ENCODE data around the gene FNDC4.

FNDC4 gene

DNA sequence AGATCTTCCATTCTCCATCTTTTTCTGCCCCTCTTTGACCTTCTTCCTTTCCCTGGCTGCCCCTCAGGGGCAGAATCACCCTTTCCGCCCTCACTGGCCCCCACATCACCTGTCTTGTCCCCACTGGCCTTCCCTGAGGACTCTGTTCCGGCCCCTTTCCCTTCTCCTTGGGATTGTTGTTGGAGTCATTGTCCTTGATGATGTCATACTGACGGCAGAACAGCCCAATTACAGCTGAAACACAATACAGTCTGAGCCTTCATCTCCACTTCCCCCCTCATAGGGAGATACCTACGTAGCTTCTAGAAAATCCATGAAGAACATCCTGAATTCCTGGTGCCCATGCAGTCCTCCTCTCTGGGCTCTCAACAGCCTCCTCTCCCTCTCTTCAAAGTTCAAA is 2.4 kb downstream of the FNDC4 start:
- DNase-seq: no peak

DNA sequence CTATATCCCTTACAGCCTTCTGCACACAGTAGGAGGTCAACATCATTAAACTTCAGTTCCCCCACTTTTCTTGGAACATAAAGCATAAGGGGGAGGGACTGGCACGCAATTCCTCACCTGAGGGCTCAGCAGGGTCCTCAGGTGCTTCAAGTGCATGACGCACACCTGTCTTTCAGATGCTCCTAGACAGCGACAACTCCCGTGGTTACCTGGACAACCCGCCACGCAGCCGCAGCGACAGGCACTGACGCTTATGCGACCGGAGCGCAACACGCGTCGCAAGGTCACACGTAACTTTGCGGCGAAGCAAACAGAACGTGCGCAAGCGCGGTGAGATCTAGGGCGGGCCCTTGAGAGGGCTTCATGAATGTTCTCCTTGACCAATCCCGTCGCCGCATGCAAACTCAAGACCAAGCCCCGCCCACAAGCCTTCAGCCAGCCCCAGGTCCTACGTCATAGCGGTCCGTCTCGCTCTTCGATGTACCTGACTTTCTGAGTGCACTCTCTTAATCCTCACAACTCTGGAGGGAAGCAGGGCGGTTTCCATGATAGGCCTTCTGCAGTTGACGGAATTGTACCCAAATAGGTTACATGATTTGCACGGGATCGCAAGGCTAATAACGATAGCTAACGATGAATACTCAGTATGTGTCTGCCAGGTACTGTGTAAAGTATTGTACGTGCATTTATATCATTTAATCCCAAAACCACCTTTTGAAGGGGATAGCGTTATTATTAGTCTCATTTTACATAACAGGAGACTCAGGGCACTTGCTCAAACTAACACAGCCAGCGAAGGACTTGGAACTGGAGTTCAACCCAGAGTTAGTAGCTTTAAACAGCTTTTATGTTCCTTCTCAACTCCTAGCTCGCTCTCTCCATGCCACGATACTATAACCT is 5.3 kb downstream of the FNDC4 start, which contains the start of gene IFT172:
Gene IFT172 (minus strand): TSS at position 246 of the 900 bp plus-strand sequence. CDS start 90 bp downstream, at position 156.
- DNase-seq: peak; percentile 96

DNA sequence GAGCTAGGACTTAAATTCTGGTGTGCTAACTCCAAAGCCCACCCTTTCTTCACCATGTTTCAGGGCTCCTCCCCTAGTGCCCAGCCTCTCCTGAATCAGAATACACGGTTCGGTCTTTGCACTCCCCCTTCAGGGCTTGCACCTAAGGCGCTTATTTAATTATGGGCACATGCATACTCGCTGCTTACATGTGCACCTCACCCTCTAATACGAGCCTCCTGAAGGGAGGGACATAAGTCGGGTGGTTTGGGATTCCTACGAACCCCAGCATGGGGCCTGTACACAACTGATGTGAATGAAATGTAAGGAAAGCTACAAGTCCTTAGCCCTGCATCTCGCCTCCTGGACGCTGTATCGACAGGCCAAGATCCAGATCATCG is 5.9 kb downstream of the FNDC4 start:
- DNase-seq: no peak

DNA sequence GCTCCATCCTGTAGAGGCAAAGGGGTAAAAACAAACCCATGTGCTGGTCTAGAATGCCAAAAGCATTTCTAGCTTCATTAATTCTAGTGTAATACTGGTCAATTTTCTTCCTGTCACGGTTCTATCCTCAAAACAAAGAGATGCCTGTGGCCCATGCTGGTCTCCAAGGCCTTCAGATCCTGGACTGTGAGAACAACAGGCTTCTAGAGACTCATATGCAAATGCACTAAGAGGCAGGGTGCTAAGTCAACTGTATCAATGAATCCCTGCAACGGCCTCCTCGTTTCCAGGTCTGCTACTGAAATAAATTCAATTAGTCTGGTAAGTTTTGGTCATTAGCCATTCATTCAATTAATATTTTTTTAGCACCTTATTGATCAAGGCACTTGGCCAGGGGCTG is 9.5 kb downstream of the FNDC4 start:
- no peak for DNase-seq

DNA sequence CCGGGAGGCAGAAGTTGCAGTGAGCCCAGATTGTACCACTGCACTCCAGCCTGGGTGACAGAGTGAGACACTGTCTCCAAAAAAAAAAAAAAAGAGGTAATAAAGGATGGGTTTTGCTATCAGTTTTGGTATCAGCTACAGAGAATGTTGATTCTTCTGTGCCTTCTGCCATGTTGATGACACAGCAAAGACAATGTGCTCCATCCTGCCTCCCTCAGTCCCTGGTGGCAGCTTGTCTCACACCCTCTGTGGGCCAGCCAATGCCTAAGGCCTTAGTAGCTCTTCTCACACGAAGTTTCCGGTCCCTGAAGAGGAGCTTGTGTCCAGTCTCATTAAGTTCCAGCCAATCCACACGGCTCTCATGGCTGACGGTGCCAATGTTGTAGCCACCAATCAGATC is 23.0 kb downstream of the FNDC4 start:
- no peak for DNase-seq

DNA sequence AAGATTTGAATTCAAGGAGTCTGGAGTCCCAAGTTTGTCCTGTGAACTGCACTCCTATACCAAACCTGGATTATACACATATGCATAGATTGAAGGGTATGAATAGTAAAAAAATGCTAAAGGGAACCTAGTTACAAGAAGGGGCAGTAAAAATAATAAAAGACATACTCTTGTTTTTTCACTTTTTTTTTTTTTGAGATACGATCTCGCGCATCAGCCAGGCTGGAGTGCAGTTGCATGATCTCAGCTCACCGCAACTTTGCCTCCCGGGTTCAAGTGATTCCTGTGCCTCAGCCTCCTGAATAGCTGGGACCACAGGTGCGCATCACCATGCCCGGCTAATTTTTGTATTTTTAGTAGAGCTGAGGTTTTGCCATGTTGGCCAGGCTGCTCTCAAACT is 30.6 kb downstream of the FNDC4 start:
- DNase-seq: no peak

DNA sequence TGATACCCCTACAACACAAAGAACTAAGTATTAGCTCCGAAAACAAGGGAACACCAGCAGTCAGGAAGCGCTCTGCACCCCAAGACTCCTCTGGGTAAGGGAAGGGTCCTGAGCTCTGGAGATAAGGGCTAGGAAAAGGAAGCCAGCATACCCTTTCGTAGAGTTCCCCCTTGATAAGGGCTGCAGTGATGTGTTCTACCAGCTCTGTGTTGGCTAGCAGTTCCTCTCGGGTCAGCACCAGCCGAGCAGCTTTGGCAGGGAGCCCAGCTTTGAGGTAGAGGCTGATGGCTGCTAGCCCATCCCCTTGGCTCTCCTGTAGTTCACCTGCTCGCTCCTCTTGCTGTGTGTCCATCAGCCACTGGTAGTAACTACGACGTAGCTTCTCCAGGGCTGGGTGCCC is 33.9 kb downstream of the FNDC4 start:
- DNase-seq: no peak

DNA sequence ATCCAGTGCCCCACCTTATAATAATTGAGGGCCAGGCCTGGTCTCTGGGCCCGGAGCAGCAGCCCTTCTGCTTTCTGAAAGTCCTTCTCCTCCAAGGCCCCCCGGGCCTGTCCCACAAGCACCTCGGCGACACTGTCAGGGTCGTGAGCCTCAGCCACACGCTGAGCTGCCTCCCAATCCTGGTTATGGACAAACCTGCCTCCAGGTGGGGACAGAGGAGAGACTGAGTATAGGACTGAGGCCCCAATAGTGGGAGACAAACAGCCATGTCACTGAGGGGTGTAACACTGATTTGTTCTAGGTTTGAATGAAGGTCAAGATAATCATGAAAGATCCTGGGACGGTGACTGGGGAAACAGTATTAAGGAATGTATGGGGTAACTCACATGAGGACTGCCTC is 41.0 kb downstream of the FNDC4 start:
- no peak for DNase-seq

DNA sequence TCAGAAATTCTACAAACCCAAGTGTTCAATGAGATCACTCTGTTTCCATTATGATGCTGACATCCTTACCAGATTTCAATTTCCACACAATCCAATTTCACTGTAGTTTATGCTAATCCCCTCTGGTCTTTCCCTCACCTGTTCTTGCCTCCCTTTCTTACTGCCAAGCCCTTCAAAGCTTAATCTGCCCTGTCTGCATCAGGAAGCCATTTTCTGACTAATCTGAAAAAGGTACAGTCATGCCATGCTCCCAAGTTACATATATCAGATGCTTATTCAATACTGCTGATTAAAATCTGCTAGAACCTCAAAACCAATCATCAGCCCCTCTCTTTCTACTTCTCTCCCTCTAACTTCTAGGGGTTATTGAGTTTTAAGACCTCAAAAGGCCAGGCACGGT is 43.9 kb downstream of the FNDC4 start:
- no peak for DNase-seq

DNA sequence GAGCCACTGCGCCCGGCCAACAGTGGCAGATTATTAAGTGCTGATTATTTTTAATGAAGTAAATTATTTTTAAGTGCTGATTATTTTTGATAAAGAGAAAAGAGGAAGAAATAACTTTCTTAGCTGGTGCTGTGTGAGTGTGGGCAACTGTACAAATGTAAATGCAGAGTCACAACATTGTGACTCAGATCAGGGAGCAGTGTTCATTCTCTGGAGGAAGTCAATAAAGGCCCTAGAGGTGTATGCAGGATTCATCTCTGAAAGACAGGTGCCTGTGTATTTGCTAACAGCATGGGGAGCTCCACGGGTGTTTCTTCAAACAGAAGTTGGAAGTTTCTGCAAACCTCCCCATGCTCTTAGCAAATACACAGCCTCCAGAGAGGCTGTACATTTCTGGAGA is 46.6 kb downstream of the FNDC4 start:
- no peak for DNase-seq

DNA sequence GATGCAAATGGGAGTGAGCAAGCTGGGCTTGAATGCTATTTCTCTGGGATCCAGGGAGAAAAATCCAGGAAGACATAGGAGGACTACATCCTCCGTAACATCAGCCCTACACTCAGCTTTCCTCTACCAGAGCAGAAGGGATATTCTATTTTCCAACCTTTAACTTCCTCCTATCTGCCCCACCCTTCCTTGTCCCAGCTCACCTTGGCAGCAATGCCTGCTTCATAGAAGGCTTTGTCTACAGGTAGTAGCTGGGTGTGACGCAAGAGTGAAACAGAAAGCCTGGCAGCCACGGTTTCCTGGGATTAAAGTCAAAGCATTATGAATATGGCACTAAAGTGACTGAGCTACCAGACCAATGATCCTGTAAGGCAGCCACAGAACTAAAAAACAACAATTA is 48.9 kb downstream of the FNDC4 start:
- no peak for DNase-seq

DNA sequence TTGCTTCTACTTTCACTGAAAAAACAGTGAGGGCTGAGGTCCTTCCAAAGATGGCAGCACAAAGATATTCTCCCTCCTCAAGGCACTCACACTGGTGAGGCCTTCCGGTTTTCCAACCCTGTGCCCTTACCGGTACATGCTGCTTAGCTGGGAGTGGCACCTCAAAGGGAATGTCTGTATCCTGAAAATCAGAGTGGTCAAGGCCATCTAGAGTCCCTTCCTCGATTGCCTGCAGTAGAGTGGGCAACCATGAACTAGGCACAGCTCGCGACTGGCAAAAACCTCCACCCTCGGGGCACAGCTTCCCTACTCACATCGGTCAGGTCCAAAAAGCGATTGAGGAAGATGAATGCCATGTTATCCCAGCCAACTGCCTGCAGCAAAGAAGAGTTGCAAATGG is 49.4 kb downstream of the FNDC4 start:
- DNase-seq: no peak

DNA sequence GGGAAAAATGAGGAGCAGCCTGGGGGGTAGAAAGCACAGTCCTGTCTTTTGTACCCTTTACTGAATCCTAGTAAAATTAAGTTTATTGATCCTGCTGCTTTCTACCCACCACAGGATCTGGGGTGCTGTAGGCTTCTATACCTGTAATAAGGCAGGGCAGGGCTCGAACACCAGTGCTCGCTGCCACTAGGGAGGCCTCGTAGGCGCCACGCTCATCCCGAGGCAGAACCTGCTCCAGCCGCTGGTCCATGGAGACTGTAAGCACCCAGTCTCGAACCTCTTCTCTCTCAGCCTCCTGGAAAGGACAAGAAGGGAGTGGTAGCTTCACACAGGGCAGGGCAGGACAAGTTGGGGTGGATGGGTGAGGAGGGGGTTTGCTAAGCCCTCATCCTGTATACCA is 49.8 kb downstream of the FNDC4 start:
- no peak for DNase-seq

DNA sequence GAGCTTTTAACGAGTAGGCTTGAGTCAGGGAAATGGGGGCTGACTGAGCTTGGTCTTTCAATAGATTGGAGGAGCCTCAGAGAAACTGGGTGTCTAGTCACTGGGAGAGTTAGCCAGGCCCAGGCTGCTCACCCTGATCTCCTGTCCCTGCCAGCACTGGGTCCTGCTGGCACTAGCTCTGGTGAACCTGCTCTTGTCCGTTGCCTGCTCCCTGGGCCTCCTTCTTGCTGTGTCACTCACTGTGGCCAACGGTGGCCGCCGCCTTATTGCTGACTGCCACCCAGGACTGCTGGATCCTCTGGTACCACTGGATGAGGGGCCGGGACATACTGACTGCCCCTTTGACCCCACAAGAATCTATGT is 52.1 kb downstream of the FNDC4 start:
- DNase-seq: no peak

DNA sequence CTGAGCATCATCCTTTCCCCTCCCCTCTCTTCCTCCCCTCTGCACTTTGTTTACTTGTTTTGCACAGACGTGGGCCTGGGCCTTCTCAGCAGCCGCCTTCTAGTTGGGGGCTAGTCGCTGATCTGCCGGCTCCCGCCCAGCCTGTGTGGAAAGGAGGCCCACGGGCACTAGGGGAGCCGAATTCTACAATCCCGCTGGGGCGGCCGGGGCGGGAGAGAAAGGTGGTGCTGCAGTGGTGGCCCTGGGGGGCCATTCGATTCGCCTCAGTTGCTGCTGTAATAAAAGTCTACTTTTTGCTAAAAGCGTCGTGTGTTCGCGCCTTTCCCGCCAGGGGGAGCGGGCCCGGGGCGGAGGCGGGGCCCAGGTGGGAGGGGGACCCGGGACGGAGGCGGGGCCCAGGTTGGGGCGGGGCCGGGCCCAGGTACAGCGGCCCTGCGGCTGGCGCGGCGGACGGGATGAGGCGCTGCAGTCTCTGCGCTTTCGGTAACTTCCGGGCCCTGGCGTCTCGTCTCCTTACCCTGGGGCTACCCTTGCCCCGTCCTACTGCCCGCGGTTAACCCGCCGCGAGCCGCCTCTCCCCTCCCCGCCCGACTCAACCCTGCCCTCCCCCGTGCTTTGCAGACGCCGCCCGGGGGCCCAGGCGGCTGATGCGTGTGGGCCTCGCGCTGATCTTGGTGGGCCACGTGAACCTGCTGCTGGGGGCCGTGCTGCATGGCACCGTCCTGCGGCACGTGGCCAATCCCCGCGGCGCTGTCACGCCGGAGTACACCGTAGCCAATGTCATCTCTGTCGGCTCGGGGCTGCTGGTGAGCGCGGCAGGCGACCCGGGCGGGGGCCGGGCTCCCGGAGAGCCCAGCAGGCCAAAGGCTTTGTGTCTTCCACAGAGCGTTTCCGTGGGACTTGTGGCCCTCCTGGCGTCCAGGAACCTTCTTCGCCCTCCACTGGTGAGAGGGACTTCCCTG is 52.8 kb downstream of the FNDC4 start, which contains the start of gene KRTCAP3:
Gene KRTCAP3 (plus strand): TSS at position 424 of the 962 bp plus-strand sequence. CDS start 32 bp downstream, at position 456.
- no peak for DNase-seq

Measured in kidney glomerular epithelial cell (primary cell).